ENCODE results near the gene BMP5.

BMP5 gene

GRCh38 chr6:55798571-55798970 lies 76.8 kb downstream of the BMP5 start:
- Histone ChIP-seq H3K4me2 (ENCODE audit: low read length, poor library complexity, severe bottlenecking) (no peak overlapping the region), H3K79me1 (replicated peaks; ENCODE audit: low read length, poor library complexity, severe bottlenecking) (no peaks in the 10 kb centered on the region), H3K27ac (ENCODE audit: low read length, poor library complexity, severe bottlenecking) (no peak overlapping the region)

GRCh38 chr6:55794136-55794812 lies 81.1 kb downstream of the BMP5 start:
- H3K27me3 ChIP-seq (ENCODE audit: control insufficient read depth in 1 of 2, insufficient read depth in 1 of 2, low read length in 2 of 2), result no peaks in the 10 kb centered on the region
- no peak overlapping the region for H3K4me3 ChIP-seq (ENCODE audit: insufficient read depth in 1 of 2, low read depth in 1 of 2, low read length in 2 of 2)
- no peak overlapping the region for H2BK120ac ChIP-seq (ENCODE audit: low read depth, low read length)
- H3K4me1 ChIP-seq (ENCODE audit: control insufficient read depth, insufficient read depth, low read depth, low read length), result no peaks in the 10 kb centered on the region
- no peaks in the 10 kb centered on the region for H3K79me1 ChIP-seq (replicated peaks; ENCODE audit: low read length, poor library complexity, severe bottlenecking)
- no peak overlapping the region for H3K18ac ChIP-seq (ENCODE audit: low read depth in 1 of 2, low read length in 2 of 2)
- no peak overlapping the region for H2AFZ ChIP-seq (ENCODE audit: low read depth, low read length)
- no peak overlapping the region for H4K8ac ChIP-seq (ENCODE audit: low read length)
- no peak overlapping the region for H3K4ac ChIP-seq (ENCODE audit: low read depth in 1 of 2, low read length in 2 of 2)
- 100% methylated on average over 2 of the region's 3 CpGs for whole genome bisulfite sequencing
- H3K9me3 ChIP-seq (ENCODE audit: control insufficient read depth, low read length), result no peaks in the 10 kb centered on the region
- H3K4me2 ChIP-seq (ENCODE audit: low read length, poor library complexity, severe bottlenecking), result no peak overlapping the region
- no peak overlapping the region for H2BK5ac ChIP-seq (ENCODE audit: low read depth, low read length, poor library complexity, severe bottlenecking)
- no peak overlapping the region for H2AK5ac ChIP-seq (ENCODE audit: low read length, severe bottlenecking)
- no peak overlapping the region for H2BK12ac ChIP-seq (ENCODE audit: low read length in 2 of 2)
- H3K27ac ChIP-seq (ENCODE audit: low read length, poor library complexity, severe bottlenecking), result no peak overlapping the region
- H3K36me3 ChIP-seq (ENCODE audit: control insufficient read depth in 1 of 2, insufficient read depth in 2 of 2, low read depth in 1 of 2, low read length in 2 of 2), result no peaks in the 10 kb centered on the region
- H3K23ac ChIP-seq (ENCODE audit: low read length in 2 of 2), result no peak overlapping the region
- DNase-seq, result peak; percentile 69
- no peak overlapping the region for H4K91ac ChIP-seq (ENCODE audit: low read length)
- H3K9ac ChIP-seq (ENCODE audit: low read length), result peak overlapping the region; percentile 89
- no peak overlapping the region for H2BK15ac ChIP-seq (ENCODE audit: low read depth, poor library complexity, severe bottlenecking)
- no peak overlapping the region for H3K14ac ChIP-seq (ENCODE audit: low read length in 2 of 2)

More at GRCh38 chr6:55798571-55798970, 76.8 kb downstream of the BMP5 start:
- no peak overlapping the region for H3K9ac ChIP-seq (ENCODE audit: low read length)
- H3K14ac ChIP-seq (ENCODE audit: low read length in 2 of 2), result no peak overlapping the region
- DNase-seq, result no peak
- H3K4ac ChIP-seq (ENCODE audit: low read depth in 1 of 2, low read length in 2 of 2), result no peak overlapping the region
- no peaks in the 10 kb centered on the region for H3K36me3 ChIP-seq (ENCODE audit: control insufficient read depth in 1 of 2, insufficient read depth in 2 of 2, low read depth in 1 of 2, low read length in 2 of 2)
- no peaks in the 10 kb centered on the region for H3K27me3 ChIP-seq (ENCODE audit: control insufficient read depth in 1 of 2, insufficient read depth in 1 of 2, low read length in 2 of 2)
- H2BK5ac ChIP-seq (ENCODE audit: low read depth, low read length, poor library complexity, severe bottlenecking), result no peak overlapping the region
- no peak overlapping the region for H3K4me3 ChIP-seq (ENCODE audit: insufficient read depth in 1 of 2, low read depth in 1 of 2, low read length in 2 of 2)
- H4K91ac ChIP-seq (ENCODE audit: low read length), result no peak overlapping the region
- no peaks in the 10 kb centered on the region for H3K4me1 ChIP-seq (ENCODE audit: control insufficient read depth, insufficient read depth, low read depth, low read length)
- H2BK12ac ChIP-seq (ENCODE audit: low read length in 2 of 2), result no peak overlapping the region
- H2AFZ ChIP-seq (ENCODE audit: low read depth, low read length), result no peak overlapping the region
- no peaks in the 10 kb centered on the region for H3K9me3 ChIP-seq (ENCODE audit: control insufficient read depth, low read length)
- H2BK120ac ChIP-seq (ENCODE audit: low read depth, low read length), result no peak overlapping the region
- no peak overlapping the region for H3K18ac ChIP-seq (ENCODE audit: low read depth in 1 of 2, low read length in 2 of 2)
- no peak overlapping the region for H4K8ac ChIP-seq (ENCODE audit: low read length)
- no peak overlapping the region for H3K23ac ChIP-seq (ENCODE audit: low read length in 2 of 2)
- no peak overlapping the region for H2BK15ac ChIP-seq (ENCODE audit: low read depth, poor library complexity, severe bottlenecking)
- H2AK5ac ChIP-seq (ENCODE audit: low read length, severe bottlenecking), result no peak overlapping the region

- Histone ChIP-seq H2AK5ac (ENCODE audit: low read length, severe bottlenecking) (no peak overlapping the region), H3K27ac (ENCODE audit: low read length, poor library complexity, severe bottlenecking) (no peak overlapping the region)
- WGBS, result 94% methylated on average over 5 of the region's 6 CpGs
These were observed 90.1 kb downstream of the BMP5 start for GRCh38 chr6:55785273-55785672.

GRCh38 chr6:55782275-55782674 lies 93.1 kb downstream of the BMP5 start:
- Histone ChIP-seq H3K23ac (ENCODE audit: low read length in 2 of 2) (no peak overlapping the region), H3K4me1 (ENCODE audit: control insufficient read depth, insufficient read depth, low read depth, low read length) (no peaks in the 10 kb centered on the region), H3K27me3 (ENCODE audit: control insufficient read depth in 1 of 2, insufficient read depth in 1 of 2, low read length in 2 of 2) (no peaks in the 10 kb centered on the region), H3K4me2 (ENCODE audit: low read length, poor library complexity, severe bottlenecking) (no peak overlapping the region), H2BK15ac (ENCODE audit: low read depth, poor library complexity, severe bottlenecking) (no peak overlapping the region), H2BK120ac (ENCODE audit: low read depth, low read length) (no peak overlapping the region), H2BK12ac (ENCODE audit: low read length in 2 of 2) (no peak overlapping the region), H3K79me1 (replicated peaks; ENCODE audit: low read length, poor library complexity, severe bottlenecking) (no peaks in the 10 kb centered on the region), H2AFZ (ENCODE audit: low read depth, low read length) (no peak overlapping the region), H3K4ac (ENCODE audit: low read depth in 1 of 2, low read length in 2 of 2) (no peak overlapping the region), H2BK5ac (ENCODE audit: low read depth, low read length, poor library complexity, severe bottlenecking) (no peak overlapping the region), H3K14ac (ENCODE audit: low read length in 2 of 2) (no peak overlapping the region), H3K4me3 (ENCODE audit: insufficient read depth in 1 of 2, low read depth in 1 of 2, low read length in 2 of 2) (no peak overlapping the region), H3K36me3 (ENCODE audit: control insufficient read depth in 1 of 2, insufficient read depth in 2 of 2, low read depth in 1 of 2, low read length in 2 of 2) (no peaks in the 10 kb centered on the region), H3K9me3 (ENCODE audit: control insufficient read depth, low read length) (no peaks in the 10 kb centered on the region), H4K91ac (ENCODE audit: low read length) (no peak overlapping the region), H3K18ac (ENCODE audit: low read depth in 1 of 2, low read length in 2 of 2) (no peak overlapping the region), H4K8ac (ENCODE audit: low read length) (peak overlapping the region; percentile 17), H3K9ac (ENCODE audit: low read length) (no peak overlapping the region), H3K27ac (ENCODE audit: low read length, poor library complexity, severe bottlenecking) (no peak overlapping the region), H2AK5ac (ENCODE audit: low read length, severe bottlenecking) (no peak overlapping the region)
- 100% methylated on average over 1 of the region's 2 CpGs for WGBS
- DNase-seq, result no peak

More at GRCh38 chr6:55785273-55785672, 90.1 kb downstream of the BMP5 start:
- no peak for DNase-seq
- Histone ChIP-seq H3K27me3 (ENCODE audit: control insufficient read depth in 1 of 2, insufficient read depth in 1 of 2, low read length in 2 of 2) (no peaks in the 10 kb centered on the region), H3K4me1 (ENCODE audit: control insufficient read depth, insufficient read depth, low read depth, low read length) (no peaks in the 10 kb centered on the region), H2AFZ (ENCODE audit: low read depth, low read length) (no peak overlapping the region), H2BK5ac (ENCODE audit: low read depth, low read length, poor library complexity, severe bottlenecking) (no peak overlapping the region), H3K18ac (ENCODE audit: low read depth in 1 of 2, low read length in 2 of 2) (no peak overlapping the region), H3K4me3 (ENCODE audit: insufficient read depth in 1 of 2, low read depth in 1 of 2, low read length in 2 of 2) (no peak overlapping the region), H3K4me2 (ENCODE audit: low read length, poor library complexity, severe bottlenecking) (no peak overlapping the region), H2BK12ac (ENCODE audit: low read length in 2 of 2) (no peak overlapping the region), H2BK120ac (ENCODE audit: low read depth, low read length) (no peak overlapping the region), H3K36me3 (ENCODE audit: control insufficient read depth in 1 of 2, insufficient read depth in 2 of 2, low read depth in 1 of 2, low read length in 2 of 2) (no peaks in the 10 kb centered on the region), H3K9me3 (ENCODE audit: control insufficient read depth, low read length) (no peaks in the 10 kb centered on the region), H3K14ac (ENCODE audit: low read length in 2 of 2) (no peak overlapping the region), H3K4ac (ENCODE audit: low read depth in 1 of 2, low read length in 2 of 2) (no peak overlapping the region), H3K9ac (ENCODE audit: low read length) (no peak overlapping the region), H3K79me1 (replicated peaks; ENCODE audit: low read length, poor library complexity, severe bottlenecking) (no peaks in the 10 kb centered on the region), H3K23ac (ENCODE audit: low read length in 2 of 2) (no peak overlapping the region), H4K91ac (ENCODE audit: low read length) (no peak overlapping the region), H4K8ac (ENCODE audit: low read length) (no peak overlapping the region), H2BK15ac (ENCODE audit: low read depth, poor library complexity, severe bottlenecking) (no peak overlapping the region)
